ENCODE measurements around the gene EXOC6B.

EXOC6B gene

DNA sequence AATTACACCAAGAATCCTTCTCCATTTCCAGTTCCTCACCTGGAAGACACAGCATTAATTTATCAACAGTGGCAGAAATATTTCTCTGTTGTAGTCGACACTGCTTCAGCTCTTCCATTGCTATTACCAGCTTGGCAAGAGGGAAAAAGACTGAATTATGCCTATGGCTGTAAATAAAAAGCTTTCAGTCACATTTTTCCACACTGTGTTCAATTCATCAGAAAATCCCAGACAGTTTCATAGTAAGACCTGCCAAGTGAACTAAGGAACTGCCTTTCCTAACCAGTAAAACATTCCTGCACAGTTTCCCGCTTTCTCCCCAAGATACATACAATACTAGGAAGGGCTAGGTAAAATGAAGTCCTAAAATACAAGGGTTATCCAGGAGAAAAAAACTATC is 94.7 kb downstream of the EXOC6B start:
- no peaks in the 10 kb centered on the region for H3K9me3 ChIP-seq (ENCODE audit: control insufficient read depth, insufficient read depth, low read depth, low read length)
- H3K36me3 ChIP-seq (ENCODE audit: control insufficient read depth in 2 of 2, insufficient read depth in 1 of 2, low read length in 2 of 2) = no peaks in the 10 kb centered on the region; a peak in 1 of 3 replicates
- POLR2A ChIA-PET = no interaction called here
- H3K4me1 ChIP-seq (ENCODE audit: control insufficient read depth, insufficient read depth, low read length) = no peaks in the 10 kb centered on the region
- no peak overlapping the region for H3K4me3 ChIP-seq (ENCODE audit: low read depth, low read length)
- no peak for TF ChIP-seq ZNF391 (tag by site-specific recombination; IDR thresholded peaks at IDR 0.05; ENCODE audit: borderline replicate concordance, low read depth)
- TF ChIP-seq ZNF513 (tag by site-specific recombination; IDR thresholded peaks at IDR 0.05) = no peak
- CTCF ChIA-PET = interaction anchor here (0.6 kb wide), 1 partner anchor 128 kb away, joined by 6 read pairs; no protein-coding TSS in a partner anchor
- H3K27ac ChIP-seq (ENCODE audit: extremely low read depth, low read depth, low read length) = no peak overlapping the region

DNA sequence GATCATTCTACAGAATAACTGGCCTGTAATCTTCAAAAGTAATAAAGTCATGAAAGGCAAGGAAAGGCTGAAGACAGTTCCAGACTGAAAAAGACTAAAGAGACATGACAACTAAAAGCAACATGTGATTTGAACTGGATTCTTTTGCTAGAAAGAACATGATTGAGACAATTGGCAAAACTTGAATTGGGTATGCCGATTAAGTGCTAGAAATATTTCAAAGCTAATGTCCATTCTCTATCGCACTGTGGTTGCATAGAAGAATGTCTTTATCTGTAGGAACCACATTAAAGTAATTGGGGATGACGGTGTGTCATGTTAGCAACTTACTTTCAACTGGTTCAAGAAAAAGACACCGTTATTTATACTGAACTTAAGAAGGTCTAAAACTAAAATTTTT is 98.5 kb downstream of the EXOC6B start:
- CTCF ChIA-PET = no interaction called here
- TF ChIP-seq ZNF530 (tag by site-specific recombination; IDR thresholded peaks at IDR 0.05; ENCODE audit: low read depth) (no peak), BCL11A (tag by site-specific recombination; IDR thresholded peaks at IDR 0.05; ENCODE audit: low read depth) (no peak), ZXDB (tag by site-specific recombination; IDR thresholded peaks at IDR 0.05) (no peak), ZNF658 (tag by site-specific recombination; IDR thresholded peaks at IDR 0.05) (no peak), ZNF248 (tag by site-specific recombination; IDR thresholded peaks at IDR 0.05) (no peak), KLF7 (tag by site-specific recombination; IDR thresholded peaks at IDR 0.05; ENCODE audit: borderline replicate concordance) (no peak), ZNF146 (tag by site-specific recombination; IDR thresholded peaks at IDR 0.05) (no peak), ZSCAN16 (tag by site-specific recombination; IDR thresholded peaks at IDR 0.05) (no peak), ZNF560 (tag by site-specific recombination; IDR thresholded peaks at IDR 0.05; ENCODE audit: borderline replicate concordance) (no peak), SP3 (tag by site-specific recombination; IDR thresholded peaks at IDR 0.05) (no peak), ZNF548 (tag by site-specific recombination; IDR thresholded peaks at IDR 0.05) (no peak), ZNF404 (tag by site-specific recombination; IDR thresholded peaks at IDR 0.05) (no peak), ZNF302 (tag by site-specific recombination; IDR thresholded peaks at IDR 0.05; ENCODE audit: low read depth) (no peak), ZNF510 (tag by site-specific recombination; IDR thresholded peaks at IDR 0.05; ENCODE audit: insufficient replicate concordance) (no peak), GFI1B (tag by site-specific recombination; IDR thresholded peaks at IDR 0.05) (no peak), ZNF2 (tag by site-specific recombination; IDR thresholded peaks at IDR 0.05) (no peak)
- TF ChIP-seq, protein P1, sequence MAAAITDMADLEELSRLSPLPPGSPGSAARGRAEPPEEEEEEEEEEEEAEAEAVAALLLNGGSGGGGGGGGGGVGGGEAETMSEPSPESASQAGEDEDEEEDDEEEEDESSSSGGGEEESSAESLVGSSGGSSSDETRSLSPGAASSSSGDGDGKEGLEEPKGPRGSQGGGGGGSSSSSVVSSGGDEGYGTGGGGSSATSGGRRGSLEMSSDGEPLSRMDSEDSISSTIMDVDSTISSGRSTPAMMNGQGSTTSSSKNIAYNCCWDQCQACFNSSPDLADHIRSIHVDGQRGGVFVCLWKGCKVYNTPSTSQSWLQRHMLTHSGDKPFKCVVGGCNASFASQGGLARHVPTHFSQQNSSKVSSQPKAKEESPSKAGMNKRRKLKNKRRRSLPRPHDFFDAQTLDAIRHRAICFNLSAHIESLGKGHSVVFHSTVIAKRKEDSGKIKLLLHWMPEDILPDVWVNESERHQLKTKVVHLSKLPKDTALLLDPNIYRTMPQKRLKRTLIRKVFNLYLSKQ (tag by site-specific recombination; IDR thresholded peaks at IDR 0.05; ENCODE audit: borderline replicate concordance) = no peak
- TF ChIP-seq, protein P2, sequence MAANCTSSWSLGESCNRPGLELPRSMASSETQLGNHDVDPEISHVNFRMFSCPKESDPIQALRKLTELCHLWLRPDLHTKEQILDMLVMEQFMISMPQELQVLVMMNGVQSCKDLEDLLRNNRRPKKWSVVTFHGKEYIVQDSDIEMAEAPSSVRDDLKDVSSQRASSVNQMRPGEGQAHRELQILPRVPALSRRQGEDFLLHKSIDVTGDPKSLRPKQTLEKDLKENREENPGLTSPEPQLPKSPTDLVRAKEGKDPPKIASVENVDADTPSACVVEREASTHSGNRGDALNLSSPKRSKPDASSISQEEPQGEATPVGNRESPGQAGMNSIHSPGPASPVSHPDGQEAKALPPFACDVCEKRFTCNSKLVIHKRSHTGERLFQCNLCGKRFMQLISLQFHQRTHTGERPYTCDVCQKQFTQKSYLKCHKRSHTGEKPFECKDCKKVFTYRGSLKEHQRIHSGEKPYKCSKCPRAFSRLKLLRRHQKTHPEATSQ (tag by site-specific recombination; IDR thresholded peaks at IDR 0.05) = no peak
- Histone ChIP-seq H3K36me3 (ENCODE audit: control insufficient read depth in 2 of 2, insufficient read depth in 1 of 2, low read length in 2 of 2) (no peaks in the 10 kb centered on the region; a peak in 1 of 3 replicates), H3K27ac (ENCODE audit: extremely low read depth, low read depth, low read length) (no peak overlapping the region), H3K4me3 (ENCODE audit: low read depth, low read length) (no peak overlapping the region), H3K9me3 (ENCODE audit: control insufficient read depth, insufficient read depth, low read depth, low read length) (no peaks in the 10 kb centered on the region), H3K4me1 (ENCODE audit: control insufficient read depth, insufficient read depth, low read length) (peaks cover 16% of the 10 kb centered on the region)
- POLR2A ChIA-PET = no interaction called here
